ENCODE measurements around the gene MUC21.
"Not testable (repeated sequence)": the region's sequence is repeated elsewhere in the genome, so short reads cannot be mapped to it uniquely, and the experiment has no call there.

Gene MUC21

GRCh38 chr6:30970946-30971345 lies 12.6 kb upstream of the MUC21 start:
- DNase-seq = peak; percentile 19

DNA sequence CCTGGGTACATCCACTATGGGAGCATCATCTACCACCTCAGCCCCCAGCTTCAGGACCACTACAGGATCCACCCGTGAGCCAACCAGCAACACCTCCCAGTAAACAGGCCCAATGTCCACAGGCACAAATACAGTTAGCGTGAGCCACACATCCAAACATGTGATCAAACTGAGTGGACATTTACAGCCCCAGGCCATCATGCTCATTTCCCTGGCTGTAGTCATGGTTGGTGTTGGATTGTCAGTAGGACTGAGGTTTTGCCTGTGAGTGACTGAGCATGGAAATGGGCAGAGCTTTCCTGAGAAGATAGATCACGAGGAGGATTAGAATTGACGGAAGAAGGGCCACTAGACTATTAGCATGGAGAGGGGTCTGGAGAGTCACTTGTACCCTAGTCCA lies 10.7 kb upstream of the MUC21 start:
- no peak for DNase-seq

- DNase-seq = no peak
These were observed 8.8 kb upstream of the MUC21 start for GRCh38 chr6:30974490-30975252.

DNA sequence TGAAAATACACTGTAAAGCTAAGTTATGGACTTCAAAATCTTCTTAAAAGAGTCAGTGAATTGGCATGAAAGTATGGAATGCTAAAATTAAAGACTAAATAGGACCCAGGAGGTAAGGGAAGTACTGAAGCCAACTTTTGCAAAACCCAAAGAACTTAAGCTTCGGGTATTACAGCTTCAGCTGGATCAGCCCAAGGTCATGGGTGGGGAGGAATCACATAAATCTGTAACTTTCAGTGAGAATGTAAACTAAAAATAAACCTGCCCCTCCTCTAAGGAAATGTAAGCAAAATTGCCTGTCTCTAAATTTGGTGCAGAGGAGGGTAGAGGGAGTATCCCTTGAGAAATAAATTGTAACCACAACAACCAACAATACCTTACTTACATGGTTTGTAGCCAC lies 4.4 kb upstream of the MUC21 start:
- no peak for DNase-seq

DNA sequence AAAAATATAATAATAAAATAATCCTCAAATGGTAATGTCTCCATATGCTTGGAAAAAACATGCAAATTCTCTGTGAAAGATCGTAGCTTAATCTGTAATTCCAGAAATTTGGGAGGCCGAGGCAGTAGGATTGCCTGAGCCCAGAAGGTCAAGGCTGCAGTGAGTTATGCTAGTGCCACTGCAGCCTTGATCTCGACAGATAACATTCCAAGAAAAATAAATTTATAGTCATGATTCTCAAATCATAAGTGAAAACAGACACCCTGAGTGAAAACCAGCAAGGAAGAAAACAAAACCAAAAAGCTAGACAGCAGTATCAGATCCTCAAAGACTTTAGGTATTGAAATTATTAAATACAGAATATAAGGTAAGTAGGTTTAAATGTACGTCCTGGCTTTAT lies 3.8 kb upstream of the MUC21 start:
- DNase-seq = no peak

- no peak for DNase-seq
These were observed 1.4 kb upstream of the MUC21 start for GRCh38 chr6:30981942-30982772.

GRCh38 chr6:30985490-30985889 lies 2.0 kb downstream of the MUC21 start:
- no peak for DNase-seq

- DNase-seq = no peak
These were observed 3.8 kb downstream of the MUC21 start for GRCh38 chr6:30987304-30987703.

GRCh38 chr6:30988209-30988825 lies 4.8 kb downstream of the MUC21 start:
- DNase-seq = no peak

DNA sequence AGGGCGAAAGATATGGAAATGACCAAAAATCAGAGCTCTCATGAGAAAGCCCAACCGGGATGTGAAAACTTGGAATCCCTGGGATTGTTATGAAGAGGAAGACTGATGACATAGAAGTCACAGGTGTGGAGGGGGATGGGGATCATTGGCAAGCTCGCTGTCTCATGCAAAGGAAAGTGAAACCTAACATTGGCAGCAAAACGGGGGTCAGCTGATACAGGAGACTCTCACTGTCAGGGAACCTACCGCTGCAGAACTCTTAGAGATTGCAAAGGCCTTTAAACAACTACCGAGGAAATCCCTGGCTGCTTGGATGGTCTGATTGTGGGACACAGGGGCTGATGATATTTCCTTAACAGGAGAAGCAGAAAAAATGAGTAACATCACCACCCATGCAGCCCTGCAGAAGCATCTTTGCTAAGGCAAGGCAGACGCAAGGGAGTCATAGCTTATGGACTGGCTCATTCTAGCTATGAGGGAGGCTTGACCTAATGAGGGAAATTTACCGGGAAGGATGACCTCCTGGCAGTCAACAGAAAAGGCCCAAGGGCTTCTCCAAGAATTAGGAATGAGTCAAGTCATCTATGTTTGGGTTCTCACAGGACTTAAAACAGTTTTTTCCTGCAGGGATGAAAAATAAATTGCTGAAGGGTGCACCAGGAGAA lies 7.0 kb downstream of the MUC21 start:
- DNase-seq = no peak

- DNase-seq = no peak
These were observed 8.4 kb downstream of the MUC21 start for GRCh38 chr6:30991891-30992290.

DNA sequence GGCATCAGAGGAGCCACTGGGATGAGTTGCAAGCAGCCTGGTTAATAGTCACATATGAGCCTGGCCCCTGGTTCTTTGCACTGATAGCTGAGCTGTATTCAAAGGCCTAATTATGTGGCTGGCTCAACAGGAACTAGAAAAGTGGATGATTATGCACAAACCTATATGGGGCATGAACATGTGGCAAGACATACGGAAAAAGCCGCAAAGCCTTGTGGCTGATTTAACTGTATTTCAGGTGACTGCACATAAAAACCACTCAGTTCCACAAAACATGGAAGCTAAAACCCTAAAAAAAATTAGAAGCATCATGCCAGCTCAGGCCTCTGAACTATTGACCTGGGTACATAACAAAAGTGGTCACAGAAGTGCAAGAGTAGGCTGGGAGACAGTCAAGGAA lies 13.8 kb downstream of the MUC21 start:
- DNase-seq = no peak

- no peak for DNase-seq
These were observed 15.3 kb downstream of the MUC21 start for GRCh38 chr6:30998785-30999184.

GRCh38 chr6:31000067-31000860 lies 16.7 kb downstream of the MUC21 start:
- not testable (repeated sequence) for DNase-seq

DNA sequence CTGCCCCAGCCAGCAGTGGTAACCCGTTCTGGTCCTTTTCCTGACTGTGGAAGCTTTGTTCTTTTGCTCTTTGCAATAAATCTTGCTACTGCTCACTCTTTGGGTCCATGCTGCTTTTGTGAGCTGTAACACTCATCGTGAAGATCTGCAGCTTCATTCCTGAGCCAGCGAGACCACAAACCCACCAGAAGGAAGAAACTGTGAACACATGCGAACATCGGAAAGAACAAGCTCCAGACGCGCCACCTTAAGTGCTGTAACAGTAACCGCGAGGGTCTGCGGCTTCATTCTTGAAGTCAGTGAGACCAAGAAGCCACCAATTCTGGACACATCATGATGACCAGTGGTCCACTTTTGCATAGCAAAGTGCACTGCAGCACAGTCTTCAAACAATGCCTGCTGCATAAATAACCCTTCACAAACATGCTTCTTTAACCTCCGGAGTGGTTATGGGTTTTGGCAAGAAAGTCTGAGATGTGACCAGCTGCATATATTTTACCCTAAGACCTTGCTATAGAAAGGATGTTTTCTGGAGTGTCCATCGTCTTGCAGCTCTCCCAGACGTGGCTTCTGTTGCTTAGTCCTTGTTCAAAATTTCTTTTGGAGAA lies 17.9 kb downstream of the MUC21 start:
- no peak for DNase-seq

GRCh38 chr6:31002471-31002870 lies 19.0 kb downstream of the MUC21 start:
- DNase-seq = no peak

DNA sequence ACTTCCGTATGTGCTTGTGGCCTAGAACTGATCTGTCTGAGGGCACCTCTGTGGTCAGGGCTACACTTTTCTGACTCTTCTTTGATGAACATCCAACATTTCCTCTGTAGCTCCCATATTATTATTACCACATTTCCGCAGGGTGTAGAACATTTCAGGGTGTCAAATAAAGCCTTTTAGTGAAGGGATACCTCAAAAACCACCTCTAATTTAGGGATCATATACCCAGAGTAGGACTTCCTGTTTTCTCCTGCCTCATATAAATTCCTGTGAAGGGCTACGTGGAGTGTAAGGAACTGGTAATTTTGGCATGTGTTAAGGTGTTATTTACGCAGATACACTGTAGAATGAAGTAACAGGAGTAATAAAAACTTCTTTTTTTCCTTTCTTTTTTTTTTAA lies 21.3 kb downstream of the MUC21 start:
- no peak for DNase-seq

DNA sequence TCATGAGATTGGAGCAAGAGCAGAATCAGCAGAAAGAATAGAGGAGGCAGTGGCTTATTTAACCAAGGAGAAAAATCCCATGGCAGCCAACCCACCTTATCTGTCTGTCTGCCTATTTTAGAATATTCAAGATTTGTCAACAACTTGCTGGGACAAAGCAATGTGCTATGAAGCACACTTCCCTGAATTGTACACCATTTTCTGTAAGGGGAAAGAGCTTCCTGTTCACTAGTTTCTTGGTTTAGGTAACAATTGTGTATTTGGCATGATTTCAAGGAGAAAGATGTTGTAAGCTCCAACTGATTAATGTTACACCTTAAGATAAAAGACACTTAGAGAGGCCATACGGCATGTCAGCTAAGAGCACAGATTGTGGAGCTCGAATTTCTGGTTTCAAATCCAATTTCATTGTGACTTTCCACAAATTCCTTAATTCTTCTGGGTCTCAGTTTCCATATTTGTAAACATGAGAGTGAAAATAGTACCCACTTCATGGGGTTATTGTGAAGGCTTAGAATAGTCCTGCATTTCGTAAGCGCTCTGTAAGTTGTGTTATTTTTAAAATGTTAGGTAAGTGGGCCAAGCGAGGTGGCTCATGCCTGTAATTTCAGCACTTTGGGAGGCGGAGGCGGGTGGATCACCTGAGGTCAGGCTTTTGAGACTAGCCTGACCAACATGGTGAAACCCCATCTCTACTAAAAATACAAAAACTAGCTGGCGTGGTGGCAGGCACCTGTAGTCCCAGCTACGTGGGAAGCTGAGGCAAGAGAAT lies 21.9 kb downstream of the MUC21 start:
- DNase-seq = no peak

DNA sequence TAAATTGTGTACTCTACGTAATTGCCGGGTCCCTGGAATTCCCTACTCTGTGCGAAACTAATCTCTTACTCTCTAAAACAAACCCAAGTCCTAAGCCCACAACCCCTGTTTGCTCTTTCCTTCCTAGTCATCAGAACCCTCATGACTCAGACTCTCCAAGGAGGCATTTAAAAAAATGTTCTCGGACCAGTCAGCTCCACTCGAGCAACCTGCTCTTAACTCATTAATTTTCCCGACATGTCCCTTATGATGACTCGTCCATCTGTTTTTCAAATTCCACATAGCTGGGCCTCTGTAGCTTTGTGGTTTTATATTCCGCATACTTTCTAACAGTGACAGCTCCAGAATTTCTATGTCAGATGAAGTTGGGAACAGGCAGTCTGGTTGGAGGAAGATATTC lies 24.2 kb downstream of the MUC21 start:
- DNase-seq = no peak

GRCh38 chr6:31008165-31008564 lies 24.6 kb downstream of the MUC21 start:
- no peak for DNase-seq

- DNase-seq = no peak
These were observed 26.2 kb downstream of the MUC21 start for GRCh38 chr6:31009731-31010130.
